Suprapubic skin (tissue), 4 donors: ENCODE results near the gene DEK.

ENCODE experiments used
- POLR2A ChIP-seq, 2 donors: fragments of 450-650 bp; IDR thresholded peaks; one replicate each; pipeline ENCODE4 v1.6.1; 2017; ENCODE audit warnings: antibody characterized with exemption in 2 of 2, mild to moderate bottlenecking in 2 of 2, moderate library complexity in 2 of 2
- POLR2AphosphoS5 ChIP-seq, 3 donors: sonication (generic); formaldehyde crosslinking; IDR thresholded peaks; one replicate each; pipeline ENCODE4 v1.6.1; 2017; ENCODE audit warnings: antibody characterized with exemption in 3 of 3
- TF ChIP-seq, protein P1 (sequence below), 2 donors: fragments of 200-600 bp in 1 of 2; fragments of 450-650 bp in 1 of 2; sonication (generic) in 1 of 2; IDR thresholded peaks; one replicate each; pipeline ENCODE4 v1.5.1; 2016 to 2019; ENCODE audit warnings: antibody characterized with exemption in 2 of 2, mild to moderate bottlenecking in 1 of 2, moderate library complexity in 1 of 2

- TF ChIP-seq, protein P1, sequence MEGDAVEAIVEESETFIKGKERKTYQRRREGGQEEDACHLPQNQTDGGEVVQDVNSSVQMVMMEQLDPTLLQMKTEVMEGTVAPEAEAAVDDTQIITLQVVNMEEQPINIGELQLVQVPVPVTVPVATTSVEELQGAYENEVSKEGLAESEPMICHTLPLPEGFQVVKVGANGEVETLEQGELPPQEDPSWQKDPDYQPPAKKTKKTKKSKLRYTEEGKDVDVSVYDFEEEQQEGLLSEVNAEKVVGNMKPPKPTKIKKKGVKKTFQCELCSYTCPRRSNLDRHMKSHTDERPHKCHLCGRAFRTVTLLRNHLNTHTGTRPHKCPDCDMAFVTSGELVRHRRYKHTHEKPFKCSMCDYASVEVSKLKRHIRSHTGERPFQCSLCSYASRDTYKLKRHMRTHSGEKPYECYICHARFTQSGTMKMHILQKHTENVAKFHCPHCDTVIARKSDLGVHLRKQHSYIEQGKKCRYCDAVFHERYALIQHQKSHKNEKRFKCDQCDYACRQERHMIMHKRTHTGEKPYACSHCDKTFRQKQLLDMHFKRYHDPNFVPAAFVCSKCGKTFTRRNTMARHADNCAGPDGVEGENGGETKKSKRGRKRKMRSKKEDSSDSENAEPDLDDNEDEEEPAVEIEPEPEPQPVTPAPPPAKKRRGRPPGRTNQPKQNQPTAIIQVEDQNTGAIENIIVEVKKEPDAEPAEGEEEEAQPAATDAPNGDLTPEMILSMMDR (IDR thresholded peaks at IDR 0.05) = no peak
- TF ChIP-seq POLR2AphosphoS5 (IDR thresholded peaks at IDR 0.05) (no peak), POLR2A (IDR thresholded peaks at IDR 0.05) (no peak)
Observed at GRCh38 chr6:18312368-18312767, 48.0 kb upstream of the DEK start.
